PC-3 (cell line): ENCODE results near the gene SULT1A1.
"Not testable (repeated sequence)": the region's sequence is repeated elsewhere in the genome, so short reads cannot be mapped to it uniquely, and the experiment has no call there.

Source experiments
- CTCF ChIP-seq: fragments of 300-600 bp; sonication (generic); conservative IDR thresholded peaks from 2 replicates; pipeline ENCODE4 v1.5.1; 2017; ENCODE audit warnings: antibody characterized with exemption, low read depth, mild to moderate bottlenecking, low read length
- EZH2 ChIP-seq: fragments of 300-600 bp; sonication (generic); IDR thresholded peaks from one replicate; pipeline ENCODE4 v1.6.1; 2017; ENCODE audit warnings: antibody characterized with exemption, mild to moderate bottlenecking, low read length; ENCODE audit not compliant: unreplicated experiment
- EZH2phosphoT487 ChIP-seq: fragments of 300-600 bp; sonication (generic); IDR thresholded peaks from 2 replicates; pipeline ENCODE4 v1.6.1; 2018; ENCODE audit warnings: mild to moderate bottlenecking, antibody characterized with exemption, low read length, borderline replicate concordance

GRCh38 chr16:28638359-28638758 lies 28.5 kb upstream of the SULT1A1 start:
- not testable (repeated sequence) for TF ChIP-seq CTCF, EZH2, EZH2phosphoT487
